Epithelial cell of prostate (primary cell): ENCODE data around the gene ZNF311.
"Not testable (repeated sequence)": the region's sequence is repeated elsewhere in the genome, so short reads cannot be mapped to it uniquely, and the experiment has no call there.

ENCODE experiments used
- DNase-seq: peaks from one replicate; pipeline ENCODE4 v3.0.0-alpha.2; 2011; ENCODE audit warnings: low read depth, low spot score
- H3K27ac ChIP-seq: fragments of 450-650 bp; 2 replicates; pipeline ENCODE4 v1.5.1; 2017; ENCODE audit warnings: mild to moderate bottlenecking

The ZNF311 gene

GRCh38 chr6:28958561-28959243 is 46.4 kb downstream of the ZNF311 start:
- not testable (repeated sequence) for H3K27ac ChIP-seq, DNase-seq

GRCh38 chr6:28957795-28958314 is 47.3 kb downstream of the ZNF311 start:
- not testable (repeated sequence) for DNase-seq, H3K27ac ChIP-seq

DNA sequence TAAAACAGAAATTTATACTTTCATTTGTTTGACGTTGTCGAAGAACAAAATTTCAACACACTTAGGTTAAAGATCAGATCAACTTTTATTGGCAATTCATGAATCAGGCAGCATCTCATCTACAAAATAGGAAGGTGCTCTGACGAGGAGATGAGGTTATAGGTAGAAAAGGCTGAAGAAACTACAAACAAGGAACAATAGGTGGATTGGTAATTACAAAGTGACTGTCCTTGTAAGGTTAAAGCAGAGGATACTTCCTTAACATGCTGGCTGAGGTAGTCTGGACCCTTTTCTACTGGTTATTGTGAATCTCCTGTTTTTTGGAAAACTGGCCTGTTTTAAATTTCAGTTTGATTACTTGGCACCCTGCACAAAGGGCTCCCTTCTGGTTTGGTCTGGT is 48.8 kb downstream of the ZNF311 start:
- DNase-seq = no peak
- H3K27ac ChIP-seq = no peak overlapping the region

DNA sequence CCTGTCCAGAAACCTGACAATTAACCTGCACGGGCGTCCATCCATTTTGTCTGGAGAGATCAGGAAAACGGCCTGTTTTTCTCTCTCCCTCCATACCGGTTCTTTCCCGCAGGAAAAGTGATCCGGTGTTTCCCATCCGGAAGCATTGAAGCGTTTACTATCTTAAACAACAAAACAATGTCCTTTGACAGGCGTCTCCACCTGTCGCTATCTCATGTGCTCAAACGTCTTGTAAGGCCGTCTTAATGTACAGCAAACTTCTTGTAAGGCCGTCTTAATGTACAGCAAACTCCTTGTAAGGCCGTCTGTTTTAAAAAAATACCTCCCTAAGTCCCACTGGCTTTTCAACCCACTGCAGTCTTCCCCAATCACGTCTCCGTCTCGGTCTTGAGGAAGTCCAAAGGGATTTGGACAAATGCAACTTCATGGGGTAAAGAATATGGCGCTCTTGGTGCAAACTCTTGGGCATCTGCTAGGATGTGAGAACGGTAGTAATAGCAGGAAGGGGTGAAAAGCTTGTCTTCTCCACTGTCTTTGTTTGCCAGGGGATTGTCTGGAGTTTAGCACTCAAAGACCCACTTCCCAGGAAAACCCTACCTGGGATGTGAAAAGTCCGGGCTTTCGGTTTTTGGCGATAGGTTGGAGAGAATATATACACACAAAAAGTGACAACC is 51.4 kb downstream of the ZNF311 start:
- no peak overlapping the region for H3K27ac ChIP-seq
- DNase-seq = no peak

DNA sequence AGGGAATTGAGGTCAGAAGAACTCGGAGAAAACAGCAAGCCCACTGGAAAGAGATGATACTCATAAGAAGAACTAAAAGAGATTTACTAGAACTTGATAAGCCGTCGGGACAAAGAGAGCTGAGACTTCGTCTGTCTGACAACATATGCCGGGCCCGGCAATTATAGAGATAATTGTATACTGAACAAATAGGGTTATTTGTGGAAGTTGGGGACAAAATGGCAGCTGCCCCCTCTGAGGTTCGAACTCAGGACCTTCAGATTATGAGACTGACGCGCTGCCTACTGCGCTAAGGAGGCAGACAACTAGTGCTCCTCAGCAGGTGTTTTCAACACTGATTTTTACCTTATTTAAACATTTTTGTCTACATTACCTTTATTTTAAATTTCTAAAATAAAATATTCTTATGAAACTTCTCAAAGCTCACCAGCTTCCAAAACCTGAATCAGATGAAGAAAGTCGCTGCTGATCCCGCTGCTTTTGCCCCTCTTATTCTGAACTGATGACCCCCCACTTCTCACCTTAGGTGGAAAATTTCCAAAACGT is 52.0 kb downstream of the ZNF311 start:
- no peak overlapping the region for H3K27ac ChIP-seq
- no peak for DNase-seq

DNA sequence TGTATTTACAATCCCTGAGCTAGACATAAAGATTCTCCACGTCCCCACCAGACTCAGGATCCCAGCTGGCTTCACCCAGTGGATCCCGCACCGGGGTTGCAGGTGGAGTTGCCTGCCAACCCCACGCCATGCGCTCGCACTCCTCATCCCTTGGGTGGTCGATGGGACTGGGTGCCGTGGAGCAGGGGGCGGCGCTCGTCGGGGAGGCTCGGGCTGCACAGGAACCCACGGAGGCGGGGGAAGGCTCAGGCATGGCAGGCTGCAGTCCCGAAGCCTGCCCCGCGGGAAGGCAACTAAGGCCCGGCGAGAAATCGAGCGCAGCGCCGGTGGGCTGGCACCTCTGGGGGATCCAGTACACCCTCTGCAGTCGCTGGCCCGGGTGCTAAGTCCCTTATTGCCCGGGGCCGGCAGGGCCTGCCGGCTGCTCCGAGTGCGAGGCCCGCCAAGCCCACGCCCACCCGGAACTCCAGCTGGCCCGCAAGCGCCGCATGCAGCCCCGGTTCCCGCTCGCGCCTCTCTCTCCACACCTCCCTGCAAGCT is 55.4 kb downstream of the ZNF311 start:
- not testable (repeated sequence) for H3K27ac ChIP-seq, DNase-seq

DNA sequence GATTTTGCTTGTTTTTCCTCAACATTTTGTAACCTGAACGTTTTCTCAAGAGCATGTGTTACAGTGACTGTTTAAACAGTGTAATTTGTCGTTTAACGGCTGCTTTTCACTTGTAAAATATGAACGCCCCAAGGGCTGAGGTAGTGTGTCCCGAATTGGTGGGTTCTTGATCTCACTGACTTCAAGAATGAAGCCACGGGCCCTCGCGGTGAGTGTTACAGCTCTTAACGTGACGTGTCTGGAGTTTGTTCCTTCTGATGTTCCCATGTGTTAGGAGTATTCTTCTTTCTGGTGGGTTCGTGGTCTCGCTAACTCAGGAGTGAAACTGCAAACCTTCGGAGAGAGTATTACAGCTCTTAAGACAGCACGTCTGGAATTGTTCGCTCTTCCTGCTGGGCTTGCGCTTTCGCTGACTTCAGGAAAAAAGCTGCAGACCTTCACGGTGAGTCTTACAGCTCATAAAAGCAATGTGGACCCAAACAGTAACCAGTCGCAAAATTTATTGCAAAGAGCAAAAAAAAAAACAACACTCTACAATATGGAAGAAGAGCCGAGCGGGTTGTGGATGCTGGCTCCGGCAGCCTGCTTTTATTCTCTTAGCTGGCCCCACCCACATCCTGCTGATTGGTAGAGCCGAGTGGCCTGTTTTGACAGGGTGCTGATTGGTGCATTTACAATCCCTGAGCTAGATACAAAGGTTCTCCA is 56.2 kb downstream of the ZNF311 start:
- no peak for DNase-seq

DNA sequence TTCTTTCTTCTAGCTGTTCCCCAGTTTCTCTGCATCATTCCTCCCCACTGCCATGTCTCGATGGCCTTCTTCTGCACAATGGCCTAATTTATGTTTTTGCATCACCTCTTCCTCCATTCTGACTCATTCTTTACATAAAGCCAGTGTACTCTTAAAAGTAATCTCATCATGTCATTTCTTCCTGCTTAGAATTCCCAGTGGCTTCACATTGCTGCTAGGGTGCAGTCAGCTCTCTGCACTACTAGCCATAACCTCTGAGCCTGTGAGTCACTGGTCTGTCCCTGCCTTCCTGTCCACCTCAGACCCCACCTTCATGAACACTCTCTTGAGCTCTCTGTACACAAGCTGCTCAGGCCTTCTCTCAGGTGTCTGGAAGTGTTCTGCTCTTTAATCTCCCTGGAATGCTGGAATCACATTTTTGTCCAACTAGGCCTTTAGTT is 57.3 kb downstream of the ZNF311 start:
- peak; percentile 73 for DNase-seq
- peak overlapping the region; percentile 80 for H3K27ac ChIP-seq

More for the DNA sequence above, 56.2 kb downstream of the ZNF311 start:
- peak overlapping the region; percentile 80 for H3K27ac ChIP-seq

- H3K27ac ChIP-seq = peak overlapping the region; percentile 80
- no peak for DNase-seq
These were observed 57.9 kb downstream of the ZNF311 start for GRCh38 chr6:28947067-28947765.

DNA sequence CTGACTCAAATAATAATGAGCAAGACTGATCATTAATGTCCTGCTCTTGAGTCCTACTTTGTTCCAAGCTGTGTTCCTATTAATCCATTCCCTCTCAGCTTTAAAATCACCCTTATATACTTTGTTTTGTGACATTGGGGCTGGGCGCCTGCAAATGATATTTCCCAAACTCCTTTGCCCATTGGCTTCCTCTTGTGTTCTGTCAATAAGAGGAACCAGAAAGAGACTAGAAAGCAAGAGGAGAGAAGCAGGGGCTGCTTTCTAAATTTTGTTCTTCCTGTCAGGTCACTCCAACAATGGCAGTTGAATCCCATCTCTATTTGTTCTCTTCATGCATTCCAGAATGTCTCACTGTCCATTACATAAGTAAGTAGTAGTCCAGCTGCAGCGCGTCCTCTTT is 59.8 kb downstream of the ZNF311 start:
- DNase-seq = no peak
- H3K27ac ChIP-seq = no peak overlapping the region
